GM12875 (cell line): ENCODE results near the gene PIGH.
"Not testable (repeated sequence)": the region's sequence is repeated elsewhere in the genome, so short reads cannot be mapped to it uniquely, and the experiment has no call there.

Source experiments
- H3K4me3 ChIP-seq: one replicate; pipeline ENCODE4 v1.5.1; 2011; ENCODE audit warnings: low read depth, low read length, control low read depth
- TF ChIP-seq, protein P1 (sequence below): IDR thresholded peaks from 2 replicates; pipeline ENCODE4 v1.5.1; 2011; ENCODE audit warnings: low read depth, mild to moderate bottlenecking, control low read depth, inconsistent platforms, low read length, moderate library complexity, borderline replicate concordance; ENCODE audit not compliant: insufficient read depth

The PIGH gene

DNA sequence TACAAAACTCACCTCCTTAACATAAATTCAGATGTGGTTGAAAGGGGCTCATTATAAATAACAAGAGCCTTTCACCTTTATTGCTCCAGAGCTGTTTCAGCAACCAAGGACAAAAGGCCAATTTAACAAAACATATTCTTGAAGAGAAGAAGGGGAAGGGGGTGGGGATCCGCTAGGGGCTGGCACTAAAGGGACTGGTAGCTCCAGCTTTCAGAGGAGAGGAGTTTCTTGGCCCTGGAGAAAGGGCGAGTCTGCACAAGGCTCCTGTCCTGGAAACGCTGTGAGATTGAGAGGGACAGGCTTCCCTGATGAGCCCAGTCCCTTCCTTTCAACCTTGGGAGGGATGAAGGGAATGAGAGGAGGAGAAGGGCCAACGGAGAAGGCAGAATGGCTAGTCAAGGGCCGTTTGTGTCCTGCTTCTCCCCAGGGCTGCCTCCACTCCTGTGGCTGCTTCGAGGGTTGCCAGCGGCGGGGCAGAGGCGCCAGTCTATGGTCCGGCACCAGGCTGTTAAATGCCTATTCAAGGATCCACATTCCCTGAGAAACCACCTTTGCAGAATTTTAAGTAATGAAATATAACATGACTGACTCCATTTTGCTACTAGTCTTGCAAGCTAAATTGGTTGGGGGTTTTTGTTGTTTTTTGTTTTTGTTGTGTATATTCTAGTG, 9.7 kb upstream of the PIGH start:
- no peak overlapping the region for H3K4me3 ChIP-seq
- TF ChIP-seq, protein P1, sequence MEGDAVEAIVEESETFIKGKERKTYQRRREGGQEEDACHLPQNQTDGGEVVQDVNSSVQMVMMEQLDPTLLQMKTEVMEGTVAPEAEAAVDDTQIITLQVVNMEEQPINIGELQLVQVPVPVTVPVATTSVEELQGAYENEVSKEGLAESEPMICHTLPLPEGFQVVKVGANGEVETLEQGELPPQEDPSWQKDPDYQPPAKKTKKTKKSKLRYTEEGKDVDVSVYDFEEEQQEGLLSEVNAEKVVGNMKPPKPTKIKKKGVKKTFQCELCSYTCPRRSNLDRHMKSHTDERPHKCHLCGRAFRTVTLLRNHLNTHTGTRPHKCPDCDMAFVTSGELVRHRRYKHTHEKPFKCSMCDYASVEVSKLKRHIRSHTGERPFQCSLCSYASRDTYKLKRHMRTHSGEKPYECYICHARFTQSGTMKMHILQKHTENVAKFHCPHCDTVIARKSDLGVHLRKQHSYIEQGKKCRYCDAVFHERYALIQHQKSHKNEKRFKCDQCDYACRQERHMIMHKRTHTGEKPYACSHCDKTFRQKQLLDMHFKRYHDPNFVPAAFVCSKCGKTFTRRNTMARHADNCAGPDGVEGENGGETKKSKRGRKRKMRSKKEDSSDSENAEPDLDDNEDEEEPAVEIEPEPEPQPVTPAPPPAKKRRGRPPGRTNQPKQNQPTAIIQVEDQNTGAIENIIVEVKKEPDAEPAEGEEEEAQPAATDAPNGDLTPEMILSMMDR = no peak

DNA sequence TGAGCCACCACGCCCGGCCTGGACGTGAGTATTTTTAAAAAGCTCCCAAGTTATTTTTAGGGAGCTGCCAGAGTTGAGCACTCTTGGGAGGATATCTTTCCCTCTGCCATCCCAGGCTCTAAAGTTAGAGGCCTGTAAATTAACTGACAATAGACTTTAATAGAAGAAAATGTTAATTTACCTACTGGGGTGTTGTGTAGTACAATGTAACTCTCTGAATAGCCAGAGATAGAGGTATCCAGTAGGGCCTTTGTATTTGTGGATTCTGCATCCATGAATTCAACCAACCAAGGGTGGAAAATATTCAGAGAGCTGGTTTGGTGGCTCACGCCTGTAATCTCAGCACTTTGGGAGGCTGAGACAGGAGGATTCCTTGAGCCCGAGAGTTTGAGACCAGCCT, 7.6 kb upstream of the PIGH start:
- no peak overlapping the region for H3K4me3 ChIP-seq
- TF ChIP-seq, protein P1 = no peak

DNA sequence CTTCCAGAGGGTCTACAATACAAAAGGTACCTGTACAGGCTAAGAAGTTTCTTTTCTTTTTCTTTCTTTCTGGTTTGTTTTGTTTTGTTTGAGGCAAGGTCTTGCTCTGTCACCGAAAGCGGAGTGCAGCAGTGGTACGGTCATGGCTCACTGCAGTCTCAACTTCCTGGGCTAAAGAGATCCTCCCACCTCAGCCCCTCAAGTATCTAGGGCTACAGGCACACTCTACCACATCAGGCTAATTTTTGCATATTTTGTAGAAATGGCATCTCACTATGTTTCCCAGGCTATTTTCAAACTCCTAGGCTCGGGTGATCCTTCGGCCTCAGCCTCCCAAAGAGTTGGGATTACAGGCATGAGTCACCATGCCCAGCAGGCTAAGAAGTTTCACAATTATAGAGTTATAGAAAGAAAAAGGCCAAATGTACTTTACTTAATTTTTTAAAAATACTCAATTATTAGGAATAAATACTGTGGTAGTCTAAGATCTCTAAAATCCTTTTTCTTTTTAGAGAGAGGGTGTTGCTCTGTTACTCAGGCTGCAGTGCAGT, 3.0 kb upstream of the PIGH start:
- TF ChIP-seq, protein P1 = no peak
- H3K4me3 ChIP-seq = no peak overlapping the region

- TF ChIP-seq, protein P1 = no peak
- no peak overlapping the region for H3K4me3 ChIP-seq
Measured at GRCh38 chr14:67602076-67602475, 2.0 kb upstream of the PIGH start.

DNA sequence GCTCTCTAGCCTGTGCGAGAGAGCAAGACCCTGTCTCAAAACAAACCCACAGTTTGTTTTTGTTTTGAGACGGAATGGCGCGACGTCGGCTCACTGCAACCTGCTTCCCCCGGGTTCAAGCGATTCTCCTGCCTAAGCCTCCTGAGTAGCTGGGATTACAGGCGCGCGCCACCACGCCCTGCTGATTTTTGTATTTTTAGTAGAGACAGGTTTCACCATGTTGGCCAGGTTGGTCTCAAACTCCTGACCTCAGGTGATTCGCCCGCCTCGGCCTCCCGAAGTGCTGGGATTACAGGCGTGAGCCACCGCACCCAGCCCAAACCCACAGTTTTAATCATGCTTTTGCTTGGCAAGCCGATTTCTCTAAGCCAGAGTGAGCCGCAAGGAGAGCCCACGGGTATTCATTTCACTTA, 500 bp upstream of the PIGH start:
- H3K4me3 ChIP-seq = peak overlapping the region; percentile 36

- H3K4me3 ChIP-seq = no peak overlapping the region
- TF ChIP-seq, protein P1 = no peak
Measured at GRCh38 chr14:67595392-67595791, 4.7 kb downstream of the PIGH start.

DNA sequence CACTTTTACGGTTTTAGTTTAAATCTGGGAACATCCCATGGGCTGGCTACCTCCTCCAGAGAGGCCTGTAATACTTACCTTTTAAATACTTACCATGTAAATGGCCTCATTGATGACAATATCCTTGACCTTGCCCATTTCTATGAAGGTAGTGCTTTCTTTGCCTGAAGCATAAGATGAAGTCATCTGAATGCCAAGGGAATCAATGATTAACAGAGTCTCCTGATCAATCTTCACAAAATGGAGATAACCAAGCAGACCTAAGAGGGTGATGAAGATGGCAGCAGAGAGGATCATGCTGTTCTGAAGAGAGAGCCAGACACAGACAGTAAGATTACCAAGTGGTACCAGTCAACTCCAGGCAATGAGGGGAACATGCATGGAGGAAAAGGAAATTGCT, 6.4 kb downstream of the PIGH start:
- H3K4me3 ChIP-seq = not testable (repeated sequence)

- TF ChIP-seq, protein P1 = no peak
- no peak overlapping the region for H3K4me3 ChIP-seq
Measured at GRCh38 chr14:67589204-67589770, 10.8 kb downstream of the PIGH start.
